Suprapubic skin (tissue), 3 donors: ENCODE data around the gene GUCA1A.

Source experiments
- CTCF ChIP-seq, 2 donors: fragments of 200-600 bp in 1 of 2; fragments of 450-650 bp in 1 of 2; sonication (generic) in 1 of 2; IDR thresholded peaks; one replicate each; pipeline ENCODE4 v1.5.1; 2016 to 2019; ENCODE audit warnings: antibody characterized with exemption in 2 of 2, mild to moderate bottlenecking in 1 of 2, moderate library complexity in 1 of 2
- EP300 ChIP-seq: sonication (generic); formaldehyde crosslinking; IDR thresholded peaks from one replicate; pipeline ENCODE4 v1.6.1; 2017; ENCODE audit warnings: antibody characterized with exemption
- POLR2A ChIP-seq, 2 donors: fragments of 450-650 bp; IDR thresholded peaks; one replicate each; pipeline ENCODE4 v1.6.1; 2017; ENCODE audit warnings: antibody characterized with exemption in 2 of 2, mild to moderate bottlenecking in 2 of 2, moderate library complexity in 2 of 2

GRCh38 chr6:42177514-42178364 is 4.6 kb downstream of the GUCA1A start:
- no peak for TF ChIP-seq CTCF (IDR thresholded peaks at IDR 0.05)
- TF ChIP-seq POLR2A (IDR thresholded peaks at IDR 0.05) = no peak
- no peak for TF ChIP-seq EP300
